CD8-positive, alpha-beta memory T cell (primary cell): ENCODE measurements around the gene TNNI2. TPM values are rescaled to one million over a fixed set of nuclear protein-coding genes. Genes with fewer than 3 reads are reported as not detected.

Experiments
- CTCF ChIA-PET: fragments of 350-600 bp; sonication (Branson Sonifier 250); formaldehyde crosslinking; loops from one replicate; lab custom pipeline; 2021; ENCODE audit warnings: antibody characterized with exemption; lab: Charles Lee
- POLR2A ChIA-PET: fragments of 350-600 bp; sonication (Branson Sonifier 250); formaldehyde crosslinking; loops from one replicate; lab custom pipeline; 2021; ENCODE audit warnings: antibody characterized with exemption; lab: Charles Lee
- DNase-seq, 5 donors: peaks; one replicate each; pipeline versions ENCODE4 v3.0.0 to v3.0.0-alpha.2; 2020 to 2022; ENCODE audit warnings: mixed read lengths in 1 of 5
- H3K27ac ChIP-seq: one replicate; pipeline ENCODE4 v1.7.0; 2013; ENCODE audit warnings: low read depth, mild to moderate bottlenecking, low read length, moderate library complexity
- H3K27me3 ChIP-seq: 2 replicates; pipeline ENCODE4 v1.7.0; 2013; ENCODE audit warnings: low read length, mild to moderate bottlenecking; ENCODE audit not compliant: insufficient read depth, poor library complexity, severe bottlenecking
- H3K36me3 ChIP-seq: 2 replicates; pipeline ENCODE4 v1.7.0; 2013; ENCODE audit warnings: mild to moderate bottlenecking, low read length, moderate library complexity; ENCODE audit not compliant: insufficient read depth
- H3K4me1 ChIP-seq: 2 replicates; pipeline ENCODE4 v1.7.0; 2013; ENCODE audit warnings: mild to moderate bottlenecking, low read length, moderate library complexity; ENCODE audit not compliant: insufficient read depth
- H3K4me3 ChIP-seq: 2 replicates; pipeline ENCODE4 v1.7.0; 2013; ENCODE audit warnings: mild to moderate bottlenecking, low read length
- H3K9me3 ChIP-seq: 2 replicates; pipeline ENCODE4 v1.7.0; 2013; ENCODE audit warnings: mild to moderate bottlenecking, low read length
- H3K27ac Mint-ChIP-seq, 8 donors: one replicate each; pipeline ENCODE4 v1.8.0; 2020 to 2021; ENCODE audit warnings: mixed read lengths in 8 of 8, mild to moderate bottlenecking in 6 of 8, inconsistent platforms in 3 of 8, moderate library complexity in 3 of 8
- H3K27me3 Mint-ChIP-seq, 2 donors: one replicate each; pipeline ENCODE4 v1.8.0; 2020 to 2021; ENCODE audit warnings: mixed read lengths in 2 of 2, mild to moderate bottlenecking in 1 of 2, moderate library complexity in 1 of 2
- H3K36me3 Mint-ChIP-seq, 3 donors: one replicate each; pipeline ENCODE4 v1.8.0; 2020 to 2021; ENCODE audit warnings: mixed read lengths in 3 of 3, inconsistent platforms in 1 of 3, mild to moderate bottlenecking in 1 of 3
- H3K4me1 Mint-ChIP-seq, 3 donors: one replicate each; pipeline ENCODE4 v1.8.0; 2020 to 2021; ENCODE audit warnings: mixed read lengths in 3 of 3, inconsistent platforms in 1 of 3, mild to moderate bottlenecking in 1 of 3
- H3K4me3 Mint-ChIP-seq, 7 donors: one replicate each; pipeline ENCODE4 v1.8.0; 2020 to 2021; ENCODE audit warnings: mixed read lengths in 7 of 7, mild to moderate bottlenecking in 6 of 7, moderate library complexity in 4 of 7, inconsistent platforms in 2 of 7
- H3K9me3 Mint-ChIP-seq, 5 donors: one replicate each; pipeline ENCODE4 v1.8.0; 2020 to 2022; ENCODE audit warnings: mixed read lengths in 5 of 5, mild to moderate bottlenecking in 3 of 5, moderate library complexity in 2 of 5, inconsistent platforms in 1 of 5
- polyA plus RNA-seq: library from polyadenylated mRNA; unstranded; fragments of 300-500 nt; fragmentation: Illumina TruSeq; gene quantifications from one replicate; pipeline ENCODE4 v1.2.3, GENCODE V29; 2021
- total RNA-seq, 2 experiments: library from RNA; stranded (reverse); gene quantifications; one replicate each; pipeline ENCODE4 v1.2.3, GENCODE V29; 2021

TNNI2 gene
- total and polyA plus RNA-seq, 3 experiments from 2014 or later, result 0.33 TPM; not detected in 2

- Histone ChIP-seq H3K27me3 (no peaks in the 10 kb centered on the region), H3K27ac (no peak overlapping the region), H3K36me3 (no peaks in the 10 kb centered on the region), H3K9me3 (no peaks in the 10 kb centered on the region), H3K4me1 (peaks cover 42% of the 10 kb centered on the region), H3K4me3 (no peak overlapping the region)
- Mint-ChIP-seq H3K4me3 (peak overlapping the region; percentile 24 to 77 (median 65)), H3K9me3 (no peaks in the 10 kb centered on the region), H3K4me1 (peaks cover 48 to 81% (median 60%) of the 10 kb centered on the region in 3 donors), H3K27ac (peak overlapping the region in 7 of 8 donors; percentile 8 to 90 (median 72)), H3K27me3 (no peaks in the 10 kb centered on the region), H3K36me3 (peaks cover 0 to 22% (median 0%) of the 10 kb centered on the region in 3 donors)
- DNase-seq, result no peak
- ChIA-PET CTCF (interaction anchor here (1.6 to 2.3 kb wide), 2 partner anchors 13 to 18 kb away, joined by 4 to 13 read pairs; no protein-coding TSS in a partner anchor), POLR2A (interaction anchor here (1.2 to 1.8 kb wide), 3 partner anchors 16 to 20 kb away, joined by 3 to 7 read pairs (median 6); partner anchors contain the start of gene LSP1)
Observed at GRCh38 chr11:1868636-1869291, 30.0 kb downstream of the TNNI2 start.

- Histone ChIP-seq H3K27me3 (no peaks in the 10 kb centered on the region), H3K4me1 (peaks cover 40% of the 10 kb centered on the region), H3K27ac (no peak overlapping the region), H3K36me3 (no peaks in the 10 kb centered on the region), H3K4me3 (no peak overlapping the region), H3K9me3 (no peaks in the 10 kb centered on the region)
- Mint-ChIP-seq H3K27ac (peak overlapping the region; percentile 72 to 98 (median 91)), H3K4me1 (peaks cover 48 to 81% (median 60%) of the 10 kb centered on the region in 3 donors), H3K36me3 (peaks cover 0 to 20% (median 0%) of the 10 kb centered on the region in 3 donors), H3K4me3 (peak overlapping the region; percentile 24 to 90 (median 79)), H3K9me3 (no peaks in the 10 kb centered on the region), H3K27me3 (no peaks in the 10 kb centered on the region)
- no peak for DNase-seq
- ChIA-PET CTCF (interaction anchor here (0.7 to 2.3 kb wide), 5 partner anchors 12 to 282 kb away, joined by 3 to 13 read pairs (median 6); partner anchors contain the start of gene LSP1), POLR2A (interaction anchor here (1.1 to 1.8 kb wide), 5 partner anchors 12 to 78 kb away, joined by 3 to 7 read pairs (median 4); partner anchors contain the start of gene LSP1)
Observed at GRCh38 chr11:1869427-1870325, 30.9 kb downstream of the TNNI2 start.

- H3K4me1 ChIP-seq, result peaks cover 40% of the 10 kb centered on the region
Observed at GRCh38 chr11:1870326-1870696, 31.5 kb downstream of the TNNI2 start.

GRCh38 chr11:1870721-1871466 lies 32.1 kb downstream of the TNNI2 start:
- no peaks in the 10 kb centered on the region for H3K9me3 ChIP-seq
- peak overlapping the region; percentile 26 for H3K4me3 ChIP-seq
- Mint-ChIP-seq H3K4me1 (peaks cover 42 to 80% (median 57%) of the 10 kb centered on the region in 3 donors), H3K27ac (peak overlapping the region; percentile 68 to 98 (median 88)), H3K36me3 (peaks cover 0 to 14% (median 0%) of the 10 kb centered on the region in 3 donors), H3K4me3 (peak overlapping the region; percentile 37 to 90 (median 79)), H3K9me3 (no peaks in the 10 kb centered on the region), H3K27me3 (no peaks in the 10 kb centered on the region)
- ChIA-PET CTCF (interaction anchor here (0.7 to 2.3 kb wide), 5 partner anchors 11 to 281 kb away, joined by 3 to 13 read pairs (median 6); partner anchors contain the start of gene LSP1), POLR2A (interaction anchor here (0.6 to 1.8 kb wide), 4 partner anchors 14 to 490 kb away, joined by 3 to 6 read pairs (median 4); no protein-coding TSS in a partner anchor)
- DNase-seq, result peak; percentile 35 to 72 (median 59)
- peak overlapping the region; percentile 4 for H3K27ac ChIP-seq
- H3K4me1 ChIP-seq, result peaks cover 40% of the 10 kb centered on the region
- H3K27me3 ChIP-seq, result no peaks in the 10 kb centered on the region
- no peaks in the 10 kb centered on the region for H3K36me3 ChIP-seq

More at GRCh38 chr11:1870326-1870696, 31.5 kb downstream of the TNNI2 start:
- no peak for DNase-seq
- H3K9me3 ChIP-seq, result no peaks in the 10 kb centered on the region
- no peak overlapping the region for H3K27ac ChIP-seq
- Mint-ChIP-seq H3K4me3 (peak overlapping the region; percentile 37 to 90 (median 79)), H3K27me3 (no peaks in the 10 kb centered on the region), H3K27ac (peak overlapping the region; percentile 72 to 98 (median 91)), H3K9me3 (no peaks in the 10 kb centered on the region), H3K4me1 (peaks cover 48 to 84% (median 60%) of the 10 kb centered on the region in 3 donors), H3K36me3 (peaks cover 0 to 19% (median 0%) of the 10 kb centered on the region in 3 donors)
- H3K27me3 ChIP-seq, result no peaks in the 10 kb centered on the region
- ChIA-PET CTCF (interaction anchor here (0.7 to 2.3 kb wide), 5 partner anchors 12 to 281 kb away, joined by 3 to 13 read pairs (median 6); partner anchors contain the start of gene LSP1), POLR2A (interaction anchor here (1.1 to 1.8 kb wide), 3 partner anchors 13 to 77 kb away, joined by 3 to 6 read pairs (median 4); no protein-coding TSS in a partner anchor)
- no peak overlapping the region for H3K4me3 ChIP-seq
- H3K36me3 ChIP-seq, result no peaks in the 10 kb centered on the region

- Histone ChIP-seq H3K27me3 (no peaks in the 10 kb centered on the region), H3K27ac (peak overlapping the region; percentile 4), H3K4me1 (peaks cover 40% of the 10 kb centered on the region), H3K36me3 (no peaks in the 10 kb centered on the region), H3K4me3 (no peak overlapping the region), H3K9me3 (no peaks in the 10 kb centered on the region)
- POLR2A ChIA-PET, result interaction anchor here (0.6 to 1.3 kb wide), 2 partner anchors 14 to 490 kb away, joined by 3 to 4 read pairs; no protein-coding TSS in a partner anchor
- Mint-ChIP-seq H3K27ac (peak overlapping the region in 7 of 8 donors; percentile 48 to 98 (median 85)), H3K27me3 (no peaks in the 10 kb centered on the region), H3K4me1 (peaks cover 39 to 79% (median 54%) of the 10 kb centered on the region in 3 donors), H3K4me3 (peak overlapping the region in 4 of 7 donors; percentile 53 to 86 (median 68)), H3K36me3 (peaks cover 0 to 12% (median 0%) of the 10 kb centered on the region in 3 donors), H3K9me3 (no peaks in the 10 kb centered on the region)
- CTCF ChIA-PET, result no interaction called here
- peak in 1 of 5 donors; percentile 26 for DNase-seq
Observed at GRCh38 chr11:1871531-1871930, 32.8 kb downstream of the TNNI2 start.

- peak overlapping the region in 7 of 8 donors; percentile 53 to 98 (median 76) for H3K27ac Mint-ChIP-seq
- peak overlapping the region in 4 of 7 donors; percentile 12 to 58 (median 46) for H3K4me3 Mint-ChIP-seq
- no peak overlapping the region for H3K4me3 ChIP-seq
- no peaks in the 10 kb centered on the region for H3K9me3 ChIP-seq
- H3K27ac ChIP-seq, result no peak overlapping the region
- H3K4me1 Mint-ChIP-seq, result peaks cover 39 to 73% (median 51%) of the 10 kb centered on the region in 3 donors
- ChIA-PET POLR2A (no interaction called here), CTCF (no interaction called here)
- H3K36me3 Mint-ChIP-seq, result peaks cover 0 to 7% (median 0%) of the 10 kb centered on the region in 3 donors
- H3K36me3 ChIP-seq, result no peaks in the 10 kb centered on the region
- peaks cover 40% of the 10 kb centered on the region for H3K4me1 ChIP-seq
- no peaks in the 10 kb centered on the region for H3K27me3 ChIP-seq
- H3K27me3 Mint-ChIP-seq, result no peaks in the 10 kb centered on the region
- peak in 1 of 5 donors; percentile 46 for DNase-seq
- H3K9me3 Mint-ChIP-seq, result no peaks in the 10 kb centered on the region
Observed at GRCh38 chr11:1872267-1872985, 33.6 kb downstream of the TNNI2 start.
